Liver (tissue), 9 donors: Measurements from ENCODE around the gene ALDH1A1. TPM values are rescaled to one million over a fixed set of nuclear protein-coding genes. Genes with fewer than 3 reads are reported as not detected.

Source experiments
- DNase-seq: peaks from one replicate; pipeline ENCODE4 v3.0.0-alpha.2; 2017; ENCODE audit warnings: low spot score
- H3K27ac ChIP-seq, 2 donors: one replicate each; pipeline ENCODE4 v1.7.0; 2013; ENCODE audit warnings: inconsistent platforms in 2 of 2, low read length in 2 of 2, control low read depth in 1 of 2, low read depth in 1 of 2, mild to moderate bottlenecking in 1 of 2
- H3K27me3 ChIP-seq, 4 donors: one replicate each; pipeline versions ENCODE4 v1.6.1 to v1.7.0; 2013; ENCODE audit warnings: low read length in 3 of 4, inconsistent platforms in 1 of 4, mild to moderate bottlenecking in 1 of 4, moderate library complexity in 1 of 4; ENCODE audit not compliant: control insufficient read depth in 4 of 4, insufficient read depth in 4 of 4
- H3K36me3 ChIP-seq, 4 donors: one replicate each; pipeline versions ENCODE4 v1.6.1 to v1.7.0; 2013; ENCODE audit warnings: low read length in 3 of 4, mild to moderate bottlenecking in 3 of 4, low read depth in 1 of 4, moderate library complexity in 1 of 4; ENCODE audit not compliant: control insufficient read depth in 4 of 4, insufficient read depth in 3 of 4
- H3K4me1 ChIP-seq, 4 donors: one replicate each; pipeline versions ENCODE4 v1.6.1 to v1.7.0; 2013; ENCODE audit warnings: low read length in 3 of 4, mild to moderate bottlenecking in 3 of 4, moderate library complexity in 1 of 4; ENCODE audit not compliant: control insufficient read depth in 4 of 4, insufficient read depth in 4 of 4
- H3K4me3 ChIP-seq, 3 donors: one replicate each; pipeline versions ENCODE4 v1.6.1 to v1.7.0; 2013; ENCODE audit warnings: low read length in 3 of 3, control low read depth in 1 of 3, low read depth in 1 of 3, mild to moderate bottlenecking in 1 of 3
- H3K9ac ChIP-seq, 2 donors: one replicate each; pipeline ENCODE4 v1.7.0; 2013; ENCODE audit warnings: low read length in 2 of 2, mild to moderate bottlenecking in 2 of 2, moderate library complexity in 2 of 2, control low read depth in 1 of 2, low read depth in 1 of 2
- H3K9me3 ChIP-seq, 4 donors: one replicate each; pipeline versions ENCODE4 v1.6.1 to v1.7.0; 2013; ENCODE audit warnings: low read length in 3 of 4; ENCODE audit not compliant: control insufficient read depth in 4 of 4
- ATF3 ChIP-seq: IDR thresholded peaks from 2 replicates; pipeline ENCODE4 v1.6.1; 2016; ENCODE audit warnings: antibody characterized with exemption
- CTCF ChIP-seq: fragments of 150-350 bp; IDR thresholded peaks from 2 replicates; pipeline ENCODE4 v1.5.1; 2017; ENCODE audit warnings: improper control_type of control experiment, low read depth, low read length; ENCODE audit not compliant: missing input control
- EGR1 ChIP-seq, 2 donors: IDR thresholded peaks; 2 replicates each; pipeline ENCODE4 v1.6.1; 2016 to 2018; ENCODE audit warnings: antibody characterized with exemption in 2 of 2, low read depth in 2 of 2
- FOXA1 ChIP-seq: IDR thresholded peaks from 2 replicates; pipeline ENCODE4 v1.6.1; 2016; ENCODE audit warnings: antibody characterized with exemption
- FOXA2 ChIP-seq: IDR thresholded peaks from 2 replicates; pipeline ENCODE4 v1.6.1; 2016; ENCODE audit warnings: antibody characterized with exemption
- GABPA ChIP-seq, 2 donors: IDR thresholded peaks in 1 of 2; conservative IDR thresholded peaks in 1 of 2; 2 replicates each; pipeline ENCODE4 v1.6.1; 2016; ENCODE audit warnings: antibody characterized with exemption in 2 of 2, mild to moderate bottlenecking in 1 of 2, moderate library complexity in 1 of 2
- HNF4A ChIP-seq, 2 donors: conservative IDR thresholded peaks; 2 replicates each; pipeline ENCODE4 v1.6.1; 2016; ENCODE audit warnings: antibody characterized with exemption in 2 of 2, mild to moderate bottlenecking in 2 of 2
- HNF4G ChIP-seq: IDR thresholded peaks from 2 replicates; pipeline ENCODE4 v1.6.1; 2016; ENCODE audit warnings: antibody characterized with exemption
- JUND ChIP-seq, 2 donors: IDR thresholded peaks; 2 replicates each; pipeline ENCODE4 v1.6.1; 2016; ENCODE audit warnings: antibody characterized with exemption in 2 of 2
- MAX ChIP-seq: IDR thresholded peaks from 2 replicates; pipeline ENCODE4 v1.6.1; 2016; ENCODE audit warnings: antibody characterized with exemption
- NR2F2 ChIP-seq: IDR thresholded peaks from 2 replicates; pipeline ENCODE4 v1.6.1; 2016; ENCODE audit warnings: antibody characterized with exemption
- RAD21 ChIP-seq, 2 donors: IDR thresholded peaks; 2 replicates each; pipeline ENCODE4 v1.6.1; 2016; ENCODE audit warnings: antibody characterized with exemption in 2 of 2, mild to moderate bottlenecking in 2 of 2
- REST ChIP-seq: IDR thresholded peaks from 2 replicates; pipeline ENCODE4 v1.6.1; 2016; ENCODE audit warnings: antibody characterized with exemption, mild to moderate bottlenecking
- RXRA ChIP-seq, 2 donors: IDR thresholded peaks; 2 replicates each; pipeline ENCODE4 v1.6.1; 2017 to 2018; ENCODE audit warnings: antibody characterized with exemption in 2 of 2, mild to moderate bottlenecking in 1 of 2
- SP1 ChIP-seq: IDR thresholded peaks from 2 replicates; pipeline ENCODE4 v1.6.1; 2018; ENCODE audit warnings: antibody characterized with exemption, mild to moderate bottlenecking
- TAF1 ChIP-seq: conservative IDR thresholded peaks from 2 replicates; pipeline ENCODE4 v1.6.1; 2016; ENCODE audit warnings: antibody characterized with exemption, mild to moderate bottlenecking
- YY1 ChIP-seq: IDR thresholded peaks from 2 replicates; pipeline ENCODE4 v1.6.1; 2016; ENCODE audit warnings: antibody characterized with exemption, mild to moderate bottlenecking
- ZBTB33 ChIP-seq: IDR thresholded peaks from 2 replicates; pipeline ENCODE4 v1.6.1; 2016; ENCODE audit warnings: antibody characterized with exemption
- WGBS: extraction: QIAGEN DNeasy Blood & Tissue Kit; methylation state at CpG from one replicate; pipeline ENCODE4 v1.1.7; 2013; 5-methylcytosine and 5-hydroxymethylcytosine counted together
- polyA plus RNA-seq, 2 donors: library from polyadenylated mRNA; stranded (reverse) in 1 of 2; unstranded in 1 of 2; fragments of 200-250 nt in 1 of 2; fragments of >200 nt in 1 of 2; fragmentation: Nextera tagmentation in 1 of 2; extraction: Ambion mirVana in 1 of 2; gene quantifications; one replicate each; pipeline versions ENCODE4 v1.2.1 to v1.2.3, GENCODE V29; 2013 to 2015
- total RNA-seq, 2 donors: library from RNA; depleted of rRNA; stranded (reverse); fragments of >200 nt; gene quantifications; one replicate each; pipeline ENCODE4 v1.2.3, GENCODE V29; 2014
- donor health status: healthy.
- donor health status: healthy.
- donor health status: healthy.
- donor health status: healthy.
- donor health status: healthy.

The ALDH1A1 gene
- total and polyA plus RNA-seq, 4 donors, result 118 to 433 (median 193) TPM

GRCh38 chr9:73001860-73002259, 49.0 kb upstream of the ALDH1A1 start (continued):
- TF ChIP-seq REST (no peak), HNF4G (no peak), YY1 (no peak)

GRCh38 chr9:72998363-72998762, 45.5 kb upstream of the ALDH1A1 start:
- Histone ChIP-seq H3K36me3 (no peaks in the 10 kb centered on the region), H3K9me3 (no peaks in the 10 kb centered on the region), H3K9ac (no peak overlapping the region), H3K27ac (no peak overlapping the region), H3K27me3 (no peaks in the 10 kb centered on the region), H3K4me3 (no peak overlapping the region), H3K4me1 (peaks cover 2 to 22% (median 3%) of the 10 kb centered on the region in 4 donors)
- no peak for TF ChIP-seq MAX
- TF ChIP-seq NR2F2, result no peak
- no peak for TF ChIP-seq HNF4G
- no peak for TF ChIP-seq GABPA (IDR thresholded peaks at IDR 0.05 in 1 of 2, conservative IDR thresholded peaks at IDR 0.05 in 1 of 2)
- no peak for TF ChIP-seq SP1
- WGBS, result 54% methylated on average over 4 of the region's 4 CpGs
- DNase-seq, result no peak

- peak; percentile 56 for DNase-seq
- peak; percentile 20 for TF ChIP-seq ZBTB33
- TF ChIP-seq CTCF, result no peak
- no peak for TF ChIP-seq GABPA (IDR thresholded peaks at IDR 0.05 in 1 of 2, conservative IDR thresholded peaks at IDR 0.05 in 1 of 2)
- TF ChIP-seq NR2F2, result no peak
- TF ChIP-seq RXRA (IDR thresholded peaks at IDR 0.05), result peak; percentile 83 to 90
- TF ChIP-seq TAF1, result no peak
- TF ChIP-seq FOXA2, result peak; percentile 91
- TF ChIP-seq FOXA1, result peak; percentile 71
- TF ChIP-seq RAD21 (IDR thresholded peaks at IDR 0.05), result peak; percentile 43 to 46
- TF ChIP-seq HNF4A (conservative IDR thresholded peaks at IDR 0.05), result peak; percentile 89
- peak; percentile 49 for TF ChIP-seq MAX
- TF ChIP-seq SP1, result peak; percentile 68
- peak; percentile 78 to 83 for TF ChIP-seq JUND (IDR thresholded peaks at IDR 0.05)
- peak; percentile 75 for TF ChIP-seq HNF4G
- peak; percentile 62 for TF ChIP-seq YY1
- TF ChIP-seq REST, result peak; percentile 94
- TF ChIP-seq EGR1 (IDR thresholded peaks at IDR 0.05; ENCODE audit: low read depth in 2 of 2), result peak in 1 of 2 donors; percentile 52
- TF ChIP-seq ATF3, result no peak
- Histone ChIP-seq H3K27ac (peak overlapping the region; percentile 84 to 95), H3K4me3 (peak overlapping the region; percentile 22 to 62 (median 38)), H3K9me3 (no peaks in the 10 kb centered on the region), H3K36me3 (no peaks in the 10 kb centered on the region), H3K4me1 (peaks cover 2 to 25% (median 3%) of the 10 kb centered on the region in 4 donors), H3K9ac (peak overlapping the region; percentile 4 to 77), H3K27me3 (no peaks in the 10 kb centered on the region)
- WGBS, result 7% methylated on average over 9 of the region's 9 CpGs
These were observed 44.6 kb upstream of the ALDH1A1 start for GRCh38 chr9:72997387-72997995.
